Stimulated activated CD4-positive, alpha-beta T cell treated with anti-CD3 and anti-CD28 coated beads, Interleukin-12 subunit alpha, Interleukin-12 subunit beta, amount 100 ng/mL, for 48 hours (primary cell): Measurements from ENCODE around the gene CRADD.
"Not testable (repeated sequence)": the region's sequence is repeated elsewhere in the genome, so short reads cannot be mapped to it uniquely, and the experiment has no call there.

Source experiments
- DNase-seq, 3 donors: peaks; one replicate each; pipeline ENCODE4 v3.0.0-alpha.2; 2020; ENCODE audit warnings: low read depth in 2 of 3, low spot score in 1 of 3

The CRADD gene

GRCh38 chr12:93925585-93926205 lies 248.5 kb downstream of the CRADD start:
- DNase-seq = no peak

GRCh38 chr12:93926237-93926636 lies 249.1 kb downstream of the CRADD start:
- no peak for DNase-seq

DNA sequence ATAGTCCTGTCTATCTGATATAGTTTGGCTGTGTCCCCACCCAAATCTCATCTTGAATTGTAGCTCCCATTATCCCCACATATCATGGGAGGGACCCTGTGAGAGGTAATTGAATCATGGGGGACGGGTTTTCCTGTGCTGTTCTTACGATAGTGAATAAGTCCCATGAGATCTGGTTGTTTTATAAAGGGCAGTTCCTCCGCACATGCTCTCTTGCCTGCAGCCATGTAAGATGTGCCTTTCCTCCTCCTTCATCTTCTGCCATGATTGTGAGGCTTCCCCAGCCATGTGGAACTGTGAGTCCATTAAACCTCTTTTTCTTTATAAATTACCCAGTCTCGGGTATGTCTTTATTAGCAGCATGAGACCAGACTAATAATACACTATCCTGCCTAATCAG lies 251.9 kb downstream of the CRADD start:
- not testable (repeated sequence) for DNase-seq

DNA sequence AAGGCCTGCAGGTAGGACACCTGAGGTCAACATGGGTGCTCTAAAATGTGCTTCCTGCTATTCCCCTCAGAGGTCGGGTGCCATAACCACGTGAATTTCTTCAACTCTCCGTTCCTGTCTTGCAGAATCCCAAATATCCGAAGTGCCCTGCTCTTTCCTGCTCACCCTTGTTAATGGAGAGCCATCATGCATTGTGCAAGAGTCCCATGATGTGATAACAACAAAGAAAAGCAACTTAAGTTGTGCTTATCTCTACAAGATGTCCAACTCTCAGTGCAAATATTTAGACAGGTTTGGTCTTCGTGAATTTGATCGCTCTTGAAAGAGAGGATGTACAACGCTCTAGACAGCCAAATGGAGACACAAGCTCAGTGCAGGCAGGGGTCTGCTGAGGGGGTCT lies 260.6 kb downstream of the CRADD start:
- DNase-seq = no peak

- DNase-seq = no peak
Observed at GRCh38 chr12:93938317-93938716, 261.1 kb downstream of the CRADD start.

- no peak for DNase-seq
Observed at GRCh38 chr12:93938931-93939330, 261.8 kb downstream of the CRADD start.

DNA sequence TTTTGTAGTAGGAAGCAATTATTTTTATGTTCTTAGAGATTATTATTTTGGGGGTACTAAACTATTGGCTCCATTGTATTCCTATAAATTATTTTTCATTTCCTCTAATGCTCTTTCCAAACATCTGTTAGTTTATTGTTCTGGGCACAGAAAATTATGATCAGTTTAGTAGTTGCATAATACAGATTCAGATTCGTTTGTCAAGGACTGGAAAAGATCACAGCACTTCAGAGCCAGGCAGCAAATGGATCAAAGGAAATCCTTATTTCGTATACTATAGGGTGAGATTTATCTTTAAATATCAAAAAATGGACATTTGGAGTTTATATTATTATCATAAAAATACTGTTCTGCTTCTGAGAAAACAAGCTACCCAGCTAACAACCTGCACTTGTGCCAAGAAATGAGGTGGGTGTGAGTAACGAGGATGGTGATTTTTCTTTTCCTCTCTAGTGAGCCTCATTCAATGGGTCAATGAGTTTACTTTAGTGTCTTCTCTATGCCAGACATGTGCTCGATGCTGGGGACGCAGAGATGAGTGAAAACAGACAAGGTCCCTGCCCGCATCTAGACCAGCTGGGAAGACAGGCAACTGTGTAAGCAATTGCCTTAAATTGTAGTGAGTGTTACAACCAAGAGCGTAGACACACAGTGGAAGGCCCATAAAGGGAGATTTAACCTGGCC lies 262.6 kb downstream of the CRADD start:
- no peak for DNase-seq

- no peak for DNase-seq
Observed at GRCh38 chr12:93943780-93944179, 266.6 kb downstream of the CRADD start.

- no peak for DNase-seq
Observed at GRCh38 chr12:93944201-93944600, 267.0 kb downstream of the CRADD start.
